GM10266 (cell line): ENCODE data around the gene ABHD4.
"Not testable (repeated sequence)": the region's sequence is repeated elsewhere in the genome, so short reads cannot be mapped to it uniquely, and the experiment has no call there.

Source experiments
- DNase-seq: peaks from one replicate; pipeline ENCODE4 v3.0.0; 2012; ENCODE audit errors: extremely low spot score
- CTCF ChIP-seq: IDR thresholded peaks from 2 replicates; pipeline ENCODE4 v1.5.1; 2012; ENCODE audit warnings: mild to moderate bottlenecking, low read depth; ENCODE audit not compliant: control insufficient read depth, insufficient read depth; ENCODE audit errors: missing control alignments

ABHD4 gene

GRCh38 chr14:22614240-22614799 lies 16.2 kb downstream of the ABHD4 start:
- DNase-seq = no peak
- no peak for TF ChIP-seq CTCF

DNA sequence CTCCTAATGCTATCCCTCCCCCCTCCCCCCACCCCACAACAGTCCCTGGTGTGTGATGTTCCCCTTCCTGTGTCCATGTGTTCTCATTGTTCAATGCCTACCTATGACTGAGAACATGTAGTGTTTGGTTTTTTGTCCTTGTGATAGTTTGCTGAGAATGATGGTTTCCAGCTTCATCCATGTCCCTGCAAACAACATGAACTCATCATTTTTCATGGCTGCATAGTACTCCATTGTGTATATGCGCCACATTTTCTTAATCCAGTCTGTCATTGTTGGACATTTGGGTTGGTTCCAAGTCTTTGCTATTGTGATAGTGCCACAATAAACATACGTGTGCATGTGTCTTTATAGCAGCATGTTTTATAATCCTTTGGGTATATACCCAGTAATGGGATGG lies 17.7 kb downstream of the ABHD4 start:
- DNase-seq = not testable (repeated sequence)

GRCh38 chr14:22622255-22622654 lies 24.2 kb downstream of the ABHD4 start:
- no peak for TF ChIP-seq CTCF
- DNase-seq = no peak

DNA sequence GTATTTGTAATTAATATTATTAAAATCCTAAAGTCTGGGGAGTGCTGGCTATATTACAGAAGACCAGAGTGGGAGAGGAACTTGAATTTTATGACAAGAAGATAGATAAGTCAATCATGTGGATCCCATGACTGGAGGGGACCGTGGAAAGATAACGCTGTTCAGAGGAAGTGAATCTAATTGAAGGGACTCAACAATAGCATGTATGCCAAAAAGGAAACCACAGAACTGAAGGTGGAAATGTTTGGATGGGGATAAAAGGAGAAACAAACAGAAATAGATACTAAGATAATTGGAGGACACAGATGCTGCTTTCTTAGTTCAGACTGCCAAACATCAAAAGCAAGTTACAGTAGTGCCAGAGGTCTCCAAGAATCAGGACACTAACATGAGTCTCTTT lies 24.9 kb downstream of the ABHD4 start:
- TF ChIP-seq CTCF = no peak
- DNase-seq = no peak

GRCh38 chr14:22626590-22626989 lies 28.5 kb downstream of the ABHD4 start:
- DNase-seq = no peak
- no peak for TF ChIP-seq CTCF

- no peak for TF ChIP-seq CTCF
- DNase-seq = no peak
Measured at GRCh38 chr14:22627506-22628263, 29.6 kb downstream of the ABHD4 start.

- no peak for TF ChIP-seq CTCF
- DNase-seq = no peak
Measured at GRCh38 chr14:22629361-22629760, 31.3 kb downstream of the ABHD4 start.
